Measurements from ENCODE around the gene EYA2. TPM values are rescaled to one million over a fixed set of nuclear protein-coding genes. Genes with fewer than 3 reads are reported as not detected.
"Not testable (repeated sequence)": the region's sequence is repeated elsewhere in the genome, so short reads cannot be mapped to it uniquely, and the experiment has no call there.

EYA2 gene
- total RNA-seq, 1 donor from 2014 or later: 9.0 TPM

DNA sequence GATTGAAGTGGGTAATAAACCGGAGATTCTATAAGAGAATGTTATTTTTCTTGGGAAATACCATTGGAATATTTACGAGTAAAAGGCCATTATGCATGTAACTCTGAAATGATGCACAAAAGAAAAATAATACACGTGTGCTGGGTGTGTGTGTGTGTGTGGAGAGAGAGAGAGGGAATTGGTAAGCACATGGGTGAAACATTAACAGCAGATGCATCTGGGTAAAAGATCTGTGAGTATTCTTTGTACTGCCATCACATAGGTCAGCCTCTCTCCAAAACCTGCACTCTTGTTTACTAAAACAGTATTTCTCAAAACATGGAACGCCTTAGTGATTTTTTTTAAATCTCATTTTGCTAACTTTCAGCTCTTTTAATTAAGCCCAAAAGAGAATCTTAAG, 28.9 kb downstream of the EYA2 start:
- Mint-ChIP-seq H3K27ac (no peak overlapping the region), H3K36me3 (peaks cover 7% of the 10 kb centered on the region), H3K4me3 (no peak overlapping the region), H3K9me3 (peaks cover 11% of the 10 kb centered on the region), H3K27me3 (ENCODE audit: low read depth) (no peaks in the 10 kb centered on the region), H3K4me1 (peaks cover 6% of the 10 kb centered on the region)
- TF ChIP-seq, protein P1, sequence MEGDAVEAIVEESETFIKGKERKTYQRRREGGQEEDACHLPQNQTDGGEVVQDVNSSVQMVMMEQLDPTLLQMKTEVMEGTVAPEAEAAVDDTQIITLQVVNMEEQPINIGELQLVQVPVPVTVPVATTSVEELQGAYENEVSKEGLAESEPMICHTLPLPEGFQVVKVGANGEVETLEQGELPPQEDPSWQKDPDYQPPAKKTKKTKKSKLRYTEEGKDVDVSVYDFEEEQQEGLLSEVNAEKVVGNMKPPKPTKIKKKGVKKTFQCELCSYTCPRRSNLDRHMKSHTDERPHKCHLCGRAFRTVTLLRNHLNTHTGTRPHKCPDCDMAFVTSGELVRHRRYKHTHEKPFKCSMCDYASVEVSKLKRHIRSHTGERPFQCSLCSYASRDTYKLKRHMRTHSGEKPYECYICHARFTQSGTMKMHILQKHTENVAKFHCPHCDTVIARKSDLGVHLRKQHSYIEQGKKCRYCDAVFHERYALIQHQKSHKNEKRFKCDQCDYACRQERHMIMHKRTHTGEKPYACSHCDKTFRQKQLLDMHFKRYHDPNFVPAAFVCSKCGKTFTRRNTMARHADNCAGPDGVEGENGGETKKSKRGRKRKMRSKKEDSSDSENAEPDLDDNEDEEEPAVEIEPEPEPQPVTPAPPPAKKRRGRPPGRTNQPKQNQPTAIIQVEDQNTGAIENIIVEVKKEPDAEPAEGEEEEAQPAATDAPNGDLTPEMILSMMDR (IDR thresholded peaks at IDR 0.05; ENCODE audit: unreplicated experiment): no peak
- no peak for DNase-seq (ENCODE audit: low spot score in 2 of 2, unreplicated experiment in 2 of 2)

DNA sequence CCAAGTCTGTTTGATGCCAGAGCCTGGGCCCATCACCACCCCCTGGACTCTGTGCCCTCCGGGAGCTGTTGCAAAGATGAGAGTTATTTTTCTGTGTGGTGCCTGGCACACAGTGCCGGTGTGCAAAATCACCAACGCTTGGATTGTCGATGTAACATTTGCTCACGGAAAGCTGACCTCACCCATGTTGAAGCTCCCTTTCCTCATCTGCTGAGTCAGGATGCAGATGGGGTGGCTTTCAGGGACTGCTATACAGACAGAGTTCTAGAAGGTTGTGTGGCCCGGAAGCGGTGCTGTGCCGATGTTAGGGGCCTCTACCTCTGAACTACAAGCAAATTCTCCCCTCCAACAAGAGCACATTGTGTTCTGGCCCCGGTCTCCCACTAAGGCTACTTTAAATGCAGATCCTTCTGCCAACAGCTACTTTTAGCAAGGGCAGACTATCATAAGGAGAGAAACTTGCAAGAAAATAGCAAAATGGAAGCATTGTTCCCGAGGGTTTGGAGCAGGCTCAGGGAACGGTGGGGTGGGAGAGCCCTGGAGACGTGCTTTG, 34.0 kb downstream of the EYA2 start:
- Mint-ChIP-seq H3K27me3 (ENCODE audit: low read depth) (no peaks in the 10 kb centered on the region), H3K27ac (no peak overlapping the region), H3K4me1 (peaks cover 11% of the 10 kb centered on the region), H3K4me3 (no peak overlapping the region), H3K9me3 (no peaks in the 10 kb centered on the region), H3K36me3 (no peaks in the 10 kb centered on the region)
- TF ChIP-seq, protein P1 (IDR thresholded peaks at IDR 0.05; ENCODE audit: unreplicated experiment): no peak
- DNase-seq (ENCODE audit: low spot score in 2 of 2, unreplicated experiment in 2 of 2): no peak

DNA sequence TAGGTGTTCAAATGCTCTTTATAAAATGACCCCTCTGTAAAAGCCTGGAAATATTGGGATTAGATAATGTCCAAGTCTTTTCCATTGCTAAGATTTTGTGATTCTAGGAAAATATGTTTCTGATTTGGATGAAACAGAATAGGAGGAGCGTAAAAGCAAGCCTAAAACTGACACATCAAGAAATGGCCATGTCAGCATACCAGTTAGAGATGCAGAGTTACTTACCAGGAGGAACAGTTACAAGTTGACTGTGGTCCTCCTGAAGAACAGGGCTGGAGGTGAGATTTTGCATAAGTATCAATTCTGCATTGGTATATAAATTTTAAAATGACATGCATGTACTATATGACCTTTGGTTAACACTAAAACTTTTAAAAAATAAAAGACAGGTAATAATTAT, 35.3 kb downstream of the EYA2 start:
- TF ChIP-seq, protein P1 (IDR thresholded peaks at IDR 0.05; ENCODE audit: unreplicated experiment): no peak
- H3K36me3 Mint-ChIP-seq: no peaks in the 10 kb centered on the region
- no peak overlapping the region for H3K27ac Mint-ChIP-seq
- no peaks in the 10 kb centered on the region for H3K9me3 Mint-ChIP-seq
- no peaks in the 10 kb centered on the region for H3K27me3 Mint-ChIP-seq (ENCODE audit: low read depth)
- no peak for DNase-seq (ENCODE audit: low spot score in 2 of 2, unreplicated experiment in 2 of 2)
- peaks cover 11% of the 10 kb centered on the region for H3K4me1 Mint-ChIP-seq
- no peak overlapping the region for H3K4me3 Mint-ChIP-seq

DNA sequence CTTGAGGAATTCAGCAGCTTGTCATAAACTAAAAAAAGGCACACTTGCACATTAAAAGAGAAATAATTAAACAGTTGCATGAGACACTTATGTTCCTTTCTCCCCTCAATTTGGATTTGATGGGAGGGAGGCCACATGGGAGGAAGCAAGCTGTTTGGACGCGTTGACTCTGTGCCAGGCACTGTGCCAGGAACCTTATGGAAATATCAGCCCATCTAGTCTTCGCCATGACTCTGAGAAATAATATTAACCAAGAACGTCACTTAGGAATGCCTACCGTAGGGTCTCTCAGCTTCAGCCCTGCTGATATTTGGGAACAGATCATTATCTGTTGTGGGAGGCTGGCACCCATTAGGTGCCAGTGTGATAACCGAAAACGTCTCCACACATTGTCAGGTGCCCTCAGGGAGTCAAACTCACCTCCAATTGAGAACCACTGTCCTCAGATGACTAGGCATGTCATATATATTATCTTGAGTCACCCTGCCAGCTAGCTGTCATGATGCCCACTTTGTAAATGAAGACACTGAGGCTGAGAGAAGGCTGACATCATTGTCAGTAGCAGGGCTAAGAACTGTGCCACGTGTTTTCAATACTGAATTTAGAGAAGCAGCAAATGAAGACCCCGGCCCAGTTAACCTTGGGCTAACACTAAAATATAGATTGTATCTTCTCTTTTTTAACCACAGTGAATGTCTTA, 36.1 kb downstream of the EYA2 start:
- Mint-ChIP-seq H3K9me3 (no peaks in the 10 kb centered on the region), H3K4me1 (peaks cover 11% of the 10 kb centered on the region), H3K27ac (no peak overlapping the region), H3K27me3 (ENCODE audit: low read depth) (no peaks in the 10 kb centered on the region), H3K36me3 (no peaks in the 10 kb centered on the region), H3K4me3 (no peak overlapping the region)
- no peak for DNase-seq (ENCODE audit: low spot score in 2 of 2, unreplicated experiment in 2 of 2)
- TF ChIP-seq, protein P1 (IDR thresholded peaks at IDR 0.05; ENCODE audit: unreplicated experiment): no peak

DNA sequence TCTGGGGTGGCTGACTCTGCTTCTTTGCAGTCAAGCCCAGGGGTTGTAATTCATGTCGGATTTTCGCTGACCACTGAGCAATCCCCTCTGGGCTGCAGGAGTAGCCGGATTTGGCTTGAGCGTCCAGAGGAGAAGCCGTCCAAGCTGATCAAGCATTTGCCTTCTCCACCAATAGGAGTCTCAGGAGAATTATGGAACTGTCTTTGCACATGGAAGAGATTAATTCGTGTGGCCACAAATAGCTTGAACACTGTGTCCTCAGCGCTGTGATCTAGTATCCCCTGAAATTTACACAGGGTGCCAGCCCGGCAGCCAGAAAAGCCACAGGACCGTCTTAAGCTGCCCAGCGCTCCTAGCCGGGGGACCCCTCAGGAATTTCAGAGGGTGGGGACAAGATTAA, 37.1 kb downstream of the EYA2 start:
- Mint-ChIP-seq H3K9me3 (no peaks in the 10 kb centered on the region), H3K4me3 (no peak overlapping the region), H3K36me3 (no peaks in the 10 kb centered on the region), H3K4me1 (peaks cover 13% of the 10 kb centered on the region), H3K27ac (no peak overlapping the region), H3K27me3 (ENCODE audit: low read depth) (no peaks in the 10 kb centered on the region)
- TF ChIP-seq, protein P1 (IDR thresholded peaks at IDR 0.05; ENCODE audit: unreplicated experiment): no peak
- DNase-seq (ENCODE audit: low spot score in 2 of 2, unreplicated experiment in 2 of 2): no peak

DNA sequence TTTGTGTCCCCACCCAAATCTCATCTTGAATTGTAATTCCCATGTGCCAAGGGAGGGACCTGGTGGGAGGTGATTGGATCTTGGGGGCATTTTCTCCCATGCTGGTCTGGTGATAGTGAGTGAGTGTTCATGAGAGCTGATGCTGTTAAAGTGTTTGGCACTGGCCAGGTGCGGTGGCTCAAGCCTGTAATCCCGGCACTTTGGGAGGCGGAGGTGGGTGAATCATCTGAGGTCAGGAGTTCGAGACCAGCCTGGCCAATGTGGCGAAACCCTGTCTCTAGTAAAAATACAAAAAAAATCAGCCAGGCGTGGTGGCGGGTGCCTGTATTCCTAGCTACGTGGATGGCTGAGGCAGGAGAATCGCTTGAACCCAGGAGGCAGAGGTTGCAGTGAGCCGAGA, 37.8 kb downstream of the EYA2 start:
- H3K36me3 Mint-ChIP-seq; H3K4me3 Mint-ChIP-seq; DNase-seq (ENCODE audit: low spot score in 2 of 2, unreplicated experiment in 2 of 2); H3K27me3 Mint-ChIP-seq (ENCODE audit: low read depth); H3K27ac Mint-ChIP-seq; H3K9me3 Mint-ChIP-seq: not testable (repeated sequence)
- H3K4me1 Mint-ChIP-seq: peaks cover 18% of the 10 kb centered on the region
